Bronchial epithelial cell (primary cell): ENCODE measurements around the gene BCAS3. TPM values are rescaled to one million over a fixed set of nuclear protein-coding genes. Genes with fewer than 3 reads are reported as not detected.

ENCODE experiments used
- DNase-seq: peaks from one replicate; pipeline ENCODE4 v3.0.0-alpha.2; 2010; ENCODE audit warnings: low read depth
- FAIRE-seq: peaks from 2 replicates; lab custom pipeline; 2011; peaks lifted over from hg19 to GRCh38; lab: Jason Lieb, UNC
- H3K27me3 ChIP-seq: 2 replicates; pipeline ENCODE4 v1.5.1; 2011; ENCODE audit warnings: low read length; ENCODE audit not compliant: control insufficient read depth, insufficient read depth
- H3K36me3 ChIP-seq: 2 replicates; pipeline ENCODE4 v1.5.1; 2011; ENCODE audit warnings: low read length; ENCODE audit not compliant: control insufficient read depth, insufficient read depth
- H3K4me3 ChIP-seq: 2 replicates; pipeline ENCODE4 v1.5.1; 2011; ENCODE audit warnings: mild to moderate bottlenecking, low read depth, low read length, control low read depth
- CTCF ChIP-seq: IDR thresholded peaks from 2 replicates; pipeline ENCODE4 v1.5.1; 2011; ENCODE audit warnings: mild to moderate bottlenecking, moderate library complexity, low read length, control low read depth, inconsistent platforms; ENCODE audit not compliant: insufficient read depth, severe bottlenecking
- total RNA-seq: library from RNA; depleted of rRNA; stranded (reverse); fragments of >200 nt; gene quantifications from 2 replicates; pipeline ENCODE4 v1.2.1, GENCODE V29; 2014

Gene BCAS3
- total RNA-seq, 1 donor from 2014 or later: 10.3 TPM

DNA sequence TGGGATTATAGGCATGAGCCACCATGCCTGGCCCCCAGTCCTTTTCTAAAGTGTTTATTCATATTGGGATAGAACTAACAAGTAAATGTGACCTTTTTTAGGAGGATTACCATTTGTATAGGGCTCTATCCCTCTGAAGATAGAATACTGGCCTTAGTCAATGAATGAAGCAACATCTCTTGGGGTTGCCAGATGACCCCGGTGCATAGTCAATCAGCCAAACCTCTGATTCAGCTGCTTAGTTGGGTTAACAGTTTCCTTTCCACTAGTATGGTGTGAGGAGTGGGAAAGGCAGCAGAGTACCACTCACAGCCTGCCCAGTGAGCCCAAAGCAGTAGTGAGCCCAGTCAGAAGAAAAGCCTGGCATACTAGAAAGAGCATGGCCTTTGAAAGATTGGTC lies 627.4 kb downstream of the BCAS3 start:
- no peaks in the 10 kb centered on the region for H3K36me3 ChIP-seq
- DNase-seq: no peak
- H3K4me3 ChIP-seq: no peak overlapping the region
- peaks cover 1% of the 10 kb centered on the region for H3K27me3 ChIP-seq
- no peak for FAIRE-seq
- TF ChIP-seq CTCF: no peak

DNA sequence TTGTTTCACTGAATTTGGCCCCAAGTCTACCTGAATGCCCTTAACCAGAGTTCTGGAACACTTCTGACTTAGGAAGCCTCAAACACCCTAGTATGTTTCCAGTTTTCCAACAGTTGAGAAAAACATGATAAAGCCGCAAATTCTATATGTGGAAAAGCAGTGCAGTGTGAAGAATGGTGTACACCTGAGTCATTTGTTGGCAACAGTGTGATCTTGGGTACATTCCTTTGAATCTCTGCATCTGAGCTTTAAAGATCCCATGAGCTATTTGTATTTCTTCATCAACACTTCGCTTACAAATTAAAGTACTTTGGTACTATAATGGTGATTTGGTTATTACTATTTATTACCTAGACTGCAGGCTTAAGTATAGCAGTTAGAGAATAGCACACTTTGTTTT lies 628.4 kb downstream of the BCAS3 start:
- no peak overlapping the region for H3K4me3 ChIP-seq
- peaks cover 1% of the 10 kb centered on the region for H3K27me3 ChIP-seq
- TF ChIP-seq CTCF: no peak
- FAIRE-seq: no peak
- H3K36me3 ChIP-seq: no peaks in the 10 kb centered on the region
- DNase-seq: no peak

- H3K27me3 ChIP-seq: peaks cover 1% of the 10 kb centered on the region
- TF ChIP-seq CTCF: no peak
- FAIRE-seq (no peak), DNase-seq (no peak)
- H3K36me3 ChIP-seq: no peaks in the 10 kb centered on the region
- no peak overlapping the region for H3K4me3 ChIP-seq
These were observed 630.5 kb downstream of the BCAS3 start for GRCh38 chr17:61307905-61308886.

- H3K4me3 ChIP-seq: no peak overlapping the region
- no peak for FAIRE-seq
- DNase-seq: peak; percentile 65
- no peak for TF ChIP-seq CTCF
- no peaks in the 10 kb centered on the region for H3K36me3 ChIP-seq
- H3K27me3 ChIP-seq: peaks cover 1% of the 10 kb centered on the region
These were observed 632.0 kb downstream of the BCAS3 start for GRCh38 chr17:61309362-61310256.

DNA sequence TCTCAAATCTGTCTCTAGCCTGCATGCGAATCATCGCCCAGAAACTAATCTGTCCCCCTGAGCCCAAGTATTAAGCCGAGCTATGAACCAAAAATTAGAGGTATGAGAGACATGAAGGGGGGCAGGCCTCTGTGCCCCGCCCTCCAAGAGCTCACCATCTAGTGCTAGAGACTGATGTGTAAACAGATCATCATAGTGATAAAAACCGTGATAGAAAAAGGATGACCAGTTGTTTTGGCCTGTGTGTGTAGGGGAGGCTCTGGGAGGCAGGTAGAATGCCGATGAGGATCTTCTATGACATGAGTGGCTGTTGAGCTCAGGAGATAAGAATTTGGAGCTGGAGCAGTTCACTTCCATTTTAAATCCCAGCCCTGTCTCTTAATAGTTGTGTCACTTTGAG lies 632.9 kb downstream of the BCAS3 start:
- Histone ChIP-seq H3K36me3 (no peaks in the 10 kb centered on the region), H3K27me3 (peaks cover 1% of the 10 kb centered on the region), H3K4me3 (no peak overlapping the region)
- FAIRE-seq: no peak
- TF ChIP-seq CTCF: no peak
- DNase-seq: no peak
